ENCODE results near the gene PLCH2.

The PLCH2 gene

GRCh38 chr1:2501820-2502119 lies 25.7 kb downstream of the PLCH2 start:
- Mint-ChIP-seq H3K36me3 (ENCODE audit: low read depth) (no peaks in the 10 kb centered on the region), H3K9me3 (no peaks in the 10 kb centered on the region), H3K4me3 (no peak overlapping the region), H3K27ac (no peak overlapping the region), H3K27me3 (no peaks in the 10 kb centered on the region), H3K4me1 (ENCODE audit: low read depth) (peaks cover 16% of the 10 kb centered on the region)

GRCh38 chr1:2502210-2502609 lies 26.1 kb downstream of the PLCH2 start:
- Mint-ChIP-seq H3K27ac (no peak overlapping the region), H3K9me3 (no peaks in the 10 kb centered on the region), H3K4me3 (no peak overlapping the region), H3K36me3 (ENCODE audit: low read depth) (no peaks in the 10 kb centered on the region), H3K27me3 (no peaks in the 10 kb centered on the region), H3K4me1 (ENCODE audit: low read depth) (peaks cover 16% of the 10 kb centered on the region)

DNA sequence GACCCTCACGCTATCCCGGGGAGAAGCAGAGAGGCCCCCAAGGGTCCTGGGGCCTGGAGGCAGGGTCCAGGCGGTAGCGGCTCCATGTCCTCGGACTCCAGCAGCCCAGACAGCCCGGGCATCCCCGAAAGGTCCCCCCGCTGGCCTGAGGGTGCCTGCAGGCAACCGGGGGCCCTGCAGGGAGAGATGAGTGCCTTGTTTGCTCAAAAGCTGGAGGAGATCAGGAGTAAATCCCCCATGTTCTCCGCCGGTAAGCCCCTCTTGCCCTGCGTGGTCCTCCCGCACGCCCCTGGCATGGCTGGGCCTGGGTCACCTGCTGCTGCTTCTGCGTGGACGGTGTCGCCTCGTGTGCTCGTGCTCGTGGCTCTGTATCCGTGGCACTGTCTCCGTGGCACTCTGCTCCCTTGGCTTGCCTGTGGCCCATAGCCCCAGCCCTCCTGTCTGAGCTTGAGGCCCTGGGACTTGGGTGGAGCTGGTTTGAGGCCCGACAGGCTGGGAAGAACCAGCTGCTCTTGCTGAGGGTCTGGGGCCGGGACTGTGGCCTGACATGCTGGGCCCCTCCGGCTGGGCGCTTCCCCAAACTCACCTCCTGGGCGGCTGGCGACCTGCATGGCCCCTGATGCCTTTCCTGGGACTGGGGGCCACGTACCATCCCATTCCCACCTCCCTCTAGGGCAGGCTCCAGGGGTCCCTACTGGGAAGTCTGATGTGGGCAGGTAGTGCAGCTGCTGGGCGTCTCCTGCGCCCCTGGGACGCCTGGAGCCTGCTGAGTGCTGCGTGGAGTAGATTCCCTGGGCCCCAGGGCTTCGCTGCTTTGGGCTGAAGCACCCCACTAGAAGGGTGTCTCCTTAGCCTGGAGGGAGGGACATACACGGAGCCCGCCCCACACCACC lies 26.8 kb downstream of the PLCH2 start:
- Mint-ChIP-seq H3K4me1 (ENCODE audit: low read depth) (peaks cover 16% of the 10 kb centered on the region), H3K27ac (no peak overlapping the region), H3K9me3 (no peaks in the 10 kb centered on the region), H3K4me3 (no peak overlapping the region), H3K27me3 (no peaks in the 10 kb centered on the region), H3K36me3 (ENCODE audit: low read depth) (no peaks in the 10 kb centered on the region)

DNA sequence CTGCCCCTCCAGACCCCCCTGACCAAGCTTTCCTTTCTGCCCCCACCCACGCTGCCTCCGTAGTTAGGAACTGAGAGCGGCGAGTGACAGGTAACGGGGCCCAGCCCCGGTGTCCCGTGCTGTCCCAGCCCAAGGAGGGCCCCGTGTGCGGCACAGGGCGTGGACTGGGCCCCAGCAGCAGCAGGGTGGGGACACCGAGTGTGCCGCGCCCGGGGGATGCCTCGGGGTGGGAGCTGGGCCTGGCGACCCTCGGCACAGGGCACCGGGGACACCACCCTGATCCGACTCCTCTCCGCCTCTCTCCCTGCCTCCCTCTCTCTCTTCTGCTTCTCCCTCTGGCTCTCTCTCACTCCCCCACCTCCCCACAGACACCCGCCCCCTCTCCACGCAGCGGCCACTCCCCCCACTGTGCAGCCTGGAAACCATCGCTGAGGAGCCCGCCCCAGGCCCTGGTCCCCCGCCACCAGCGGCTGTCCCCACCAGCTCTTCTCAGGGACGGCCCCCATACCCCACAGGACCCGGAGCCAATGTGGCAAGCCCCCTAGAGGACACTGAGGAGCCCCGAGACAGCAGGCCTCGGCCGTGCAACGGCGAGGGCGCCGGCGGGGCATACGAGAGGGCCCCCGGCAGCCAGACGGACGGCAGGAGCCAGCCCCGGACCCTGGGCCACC lies 27.6 kb downstream of the PLCH2 start:
- no peak overlapping the region for H3K4me3 Mint-ChIP-seq
- no peaks in the 10 kb centered on the region for H3K27me3 Mint-ChIP-seq
- H3K9me3 Mint-ChIP-seq: no peaks in the 10 kb centered on the region
- H3K27ac Mint-ChIP-seq: no peak overlapping the region
- H3K36me3 Mint-ChIP-seq (ENCODE audit: low read depth): no peaks in the 10 kb centered on the region
- H3K4me1 Mint-ChIP-seq (ENCODE audit: low read depth): peaks cover 16% of the 10 kb centered on the region

DNA sequence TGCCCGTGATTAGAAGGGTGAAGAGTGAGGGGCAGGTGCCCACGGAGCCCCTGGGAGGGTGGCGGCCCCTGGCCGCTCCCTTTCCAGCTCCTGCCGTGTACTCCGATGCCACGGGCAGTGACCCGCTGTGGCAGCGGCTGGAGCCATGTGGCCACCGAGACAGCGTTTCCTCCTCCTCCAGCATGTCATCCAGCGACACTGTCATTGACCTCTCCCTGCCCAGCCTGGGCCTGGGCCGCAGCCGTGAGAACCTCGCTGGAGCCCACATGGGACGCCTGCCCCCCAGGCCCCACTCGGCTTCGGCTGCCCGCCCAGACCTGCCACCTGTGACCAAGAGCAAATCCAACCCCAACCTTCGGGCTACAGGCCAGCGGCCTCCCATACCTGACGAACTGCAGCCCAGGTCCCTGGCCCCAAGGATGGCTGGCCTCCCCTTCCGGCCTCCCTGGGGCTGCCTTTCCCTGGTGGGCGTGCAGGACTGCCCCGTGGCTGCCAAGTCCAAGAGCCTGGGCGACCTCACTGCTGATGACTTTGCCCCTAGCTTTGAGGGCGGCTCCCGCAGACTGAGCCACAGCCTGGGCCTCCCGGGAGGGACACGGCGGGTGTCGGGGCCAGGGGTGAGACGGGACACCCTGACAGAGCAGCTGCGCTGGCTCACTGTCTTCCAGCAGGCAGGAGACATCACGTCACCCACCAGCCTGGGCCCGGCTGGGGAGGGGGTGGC lies 28.3 kb downstream of the PLCH2 start:
- no peak overlapping the region for H3K27ac Mint-ChIP-seq
- no peaks in the 10 kb centered on the region for H3K9me3 Mint-ChIP-seq
- H3K27me3 Mint-ChIP-seq: no peaks in the 10 kb centered on the region
- peaks cover 11% of the 10 kb centered on the region for H3K4me1 Mint-ChIP-seq (ENCODE audit: low read depth)
- no peaks in the 10 kb centered on the region for H3K36me3 Mint-ChIP-seq (ENCODE audit: low read depth)
- no peak overlapping the region for H3K4me3 Mint-ChIP-seq

DNA sequence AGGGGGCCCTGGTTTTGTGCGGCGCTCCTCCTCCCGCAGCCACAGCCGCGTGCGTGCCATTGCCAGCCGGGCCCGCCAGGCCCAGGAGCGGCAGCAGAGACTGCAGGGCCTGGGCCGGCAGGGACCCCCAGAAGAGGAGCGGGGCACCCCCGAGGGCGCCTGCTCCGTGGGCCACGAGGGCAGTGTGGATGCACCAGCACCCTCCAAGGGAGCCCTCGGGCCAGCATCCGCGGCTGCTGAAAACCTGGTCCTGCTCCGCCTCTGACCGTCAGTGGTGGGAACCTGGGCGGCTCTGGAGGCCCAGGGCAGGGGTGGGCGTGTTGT lies 28.8 kb downstream of the PLCH2 start:
- no peaks in the 10 kb centered on the region for H3K9me3 Mint-ChIP-seq
- no peak overlapping the region for H3K4me3 Mint-ChIP-seq
- H3K36me3 Mint-ChIP-seq (ENCODE audit: low read depth): no peaks in the 10 kb centered on the region
- no peaks in the 10 kb centered on the region for H3K27me3 Mint-ChIP-seq
- H3K4me1 Mint-ChIP-seq (ENCODE audit: low read depth): peaks cover 6% of the 10 kb centered on the region
- no peak overlapping the region for H3K27ac Mint-ChIP-seq

DNA sequence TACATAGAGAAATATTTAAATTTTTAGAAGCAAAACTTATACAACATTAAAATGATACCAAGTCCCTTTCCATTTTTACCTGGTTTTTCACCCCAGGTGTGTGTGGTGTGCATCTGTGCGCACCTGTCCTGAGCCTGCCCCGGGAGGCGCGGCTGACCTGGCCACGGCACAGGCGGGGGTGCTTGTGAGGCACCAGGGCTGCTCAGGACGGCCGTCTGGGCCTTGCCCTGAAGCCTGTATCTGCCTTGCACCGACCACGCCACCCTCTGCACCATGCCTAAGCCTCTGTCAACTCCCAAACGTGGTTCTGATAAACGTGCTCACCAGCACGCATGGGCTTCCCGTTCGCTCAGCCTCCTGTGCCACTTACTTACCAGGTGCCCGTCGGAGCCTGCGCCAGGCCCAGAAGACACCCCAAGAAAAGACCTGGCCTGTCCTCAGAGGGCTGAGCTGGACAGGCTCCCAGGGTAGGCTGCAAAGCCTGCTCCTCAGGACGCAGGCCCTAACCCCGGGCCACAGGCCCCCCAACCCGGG lies 29.4 kb downstream of the PLCH2 start:
- no peaks in the 10 kb centered on the region for H3K36me3 Mint-ChIP-seq (ENCODE audit: low read depth)
- H3K4me3 Mint-ChIP-seq: no peak overlapping the region
- H3K27ac Mint-ChIP-seq: no peak overlapping the region
- H3K9me3 Mint-ChIP-seq: no peaks in the 10 kb centered on the region
- no peaks in the 10 kb centered on the region for H3K27me3 Mint-ChIP-seq
- H3K4me1 Mint-ChIP-seq (ENCODE audit: low read depth): peaks cover under 1% of the 10 kb centered on the region

DNA sequence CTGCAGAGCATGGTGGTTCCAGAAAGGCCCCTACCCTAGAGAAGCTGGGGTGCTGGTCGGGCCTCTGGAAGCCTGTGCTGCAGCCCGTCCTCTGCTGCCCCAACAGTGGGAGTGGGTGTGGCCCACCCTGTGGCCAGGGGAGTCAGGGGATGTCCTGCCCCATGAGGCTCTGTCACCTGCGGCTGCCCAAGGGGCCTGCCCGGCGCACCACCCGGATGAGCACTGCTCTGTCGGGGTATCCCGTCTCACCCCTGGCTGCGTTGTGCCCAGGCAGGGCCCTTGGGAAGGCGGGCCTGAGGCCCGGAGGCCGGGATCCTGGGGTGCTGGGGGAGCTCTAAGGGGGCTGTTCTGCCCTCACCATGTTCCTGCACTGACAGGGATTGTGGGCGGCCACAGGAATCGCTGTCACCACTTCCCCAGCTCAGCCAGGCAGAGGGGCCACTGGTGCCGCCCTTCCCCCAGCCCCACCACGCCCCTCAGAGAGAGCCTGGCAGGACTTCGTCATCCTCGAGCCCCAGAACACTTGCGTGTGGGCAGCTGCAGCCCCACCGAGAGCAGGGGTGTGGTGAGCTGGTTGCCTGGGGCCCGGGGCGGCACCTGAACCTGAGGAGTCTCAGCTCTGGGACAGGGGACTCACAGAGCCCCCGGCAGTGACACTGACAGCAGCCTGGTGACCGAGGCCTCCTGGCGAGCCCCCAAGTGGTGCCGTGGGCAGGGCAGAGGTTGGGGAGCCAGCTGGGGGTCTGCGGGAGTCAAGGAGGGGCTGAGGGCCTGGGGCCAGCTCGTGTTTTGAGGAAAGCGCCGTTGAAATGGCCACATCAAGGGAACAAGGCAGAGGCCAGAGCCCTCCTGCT lies 30.1 kb downstream of the PLCH2 start:
- Mint-ChIP-seq H3K9me3 (no peaks in the 10 kb centered on the region), H3K27me3 (no peaks in the 10 kb centered on the region), H3K27ac (no peak overlapping the region), H3K4me3 (no peak overlapping the region), H3K36me3 (ENCODE audit: low read depth) (no peaks in the 10 kb centered on the region), H3K4me1 (ENCODE audit: low read depth) (no peaks in the 10 kb centered on the region)

- Mint-ChIP-seq H3K27ac (no peak overlapping the region), H3K4me1 (ENCODE audit: low read depth) (no peaks in the 10 kb centered on the region), H3K4me3 (no peak overlapping the region), H3K36me3 (ENCODE audit: low read depth) (no peaks in the 10 kb centered on the region), H3K27me3 (no peaks in the 10 kb centered on the region), H3K9me3 (no peaks in the 10 kb centered on the region)
These were observed 30.9 kb downstream of the PLCH2 start for GRCh38 chr1:2506901-2507565.

- no peaks in the 10 kb centered on the region for H3K36me3 Mint-ChIP-seq (ENCODE audit: low read depth)
- no peak overlapping the region for H3K27ac Mint-ChIP-seq
- H3K4me3 Mint-ChIP-seq: no peak overlapping the region
These were observed 31.7 kb downstream of the PLCH2 start for GRCh38 chr1:2507744-2508155.

DNA sequence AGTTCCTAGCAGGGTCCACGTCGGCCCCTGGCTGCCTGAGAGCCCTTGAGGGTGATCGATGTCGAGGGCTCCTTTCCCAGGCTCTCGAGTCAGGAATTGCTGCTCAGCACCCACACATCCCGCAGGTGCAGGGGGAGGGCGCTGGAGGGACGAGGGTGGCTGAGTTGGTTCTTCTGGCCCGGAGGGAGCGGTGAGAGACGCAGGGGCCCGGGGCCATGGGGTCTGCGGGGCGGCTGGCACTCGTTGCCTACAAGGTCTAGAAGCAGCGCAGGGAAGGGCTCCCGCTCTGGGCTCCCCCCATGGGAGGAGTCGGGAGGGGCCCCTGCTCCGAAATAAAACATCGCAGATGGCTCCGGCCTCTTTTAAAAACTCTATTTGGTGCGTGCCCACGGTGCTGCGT lies 32.1 kb downstream of the PLCH2 start:
- Mint-ChIP-seq H3K9me3 (no peaks in the 10 kb centered on the region), H3K27ac (no peak overlapping the region), H3K4me1 (ENCODE audit: low read depth) (no peaks in the 10 kb centered on the region), H3K27me3 (no peaks in the 10 kb centered on the region), H3K36me3 (ENCODE audit: low read depth) (peaks cover 4% of the 10 kb centered on the region), H3K4me3 (no peak overlapping the region)

More at GRCh38 chr1:2507744-2508155, 31.7 kb downstream of the PLCH2 start:
- H3K4me1 Mint-ChIP-seq (ENCODE audit: low read depth): no peaks in the 10 kb centered on the region
- H3K9me3 Mint-ChIP-seq: no peaks in the 10 kb centered on the region
- H3K27me3 Mint-ChIP-seq: no peaks in the 10 kb centered on the region

DNA sequence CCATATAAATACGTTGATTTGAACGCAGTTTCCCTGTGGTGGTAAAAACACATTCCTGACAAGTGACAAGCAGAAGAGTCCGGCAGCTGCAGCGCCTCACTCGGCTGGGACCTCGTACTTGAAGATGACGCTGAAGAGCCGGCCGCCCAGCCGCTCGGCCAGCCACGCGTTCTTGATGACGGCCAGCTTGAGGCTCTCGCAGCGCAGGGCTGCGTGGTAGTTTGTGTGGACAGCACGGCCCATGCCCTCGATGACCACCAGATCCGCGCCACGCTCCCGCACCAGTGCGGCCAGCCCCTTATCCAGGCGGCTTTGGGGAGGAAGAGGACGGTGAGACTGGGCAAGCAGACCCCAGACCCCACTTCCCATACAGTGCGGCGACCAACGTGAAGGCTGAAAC lies 32.7 kb downstream of the PLCH2 start:
- Mint-ChIP-seq H3K4me3 (no peak overlapping the region), H3K36me3 (ENCODE audit: low read depth) (peaks cover 4% of the 10 kb centered on the region), H3K9me3 (no peaks in the 10 kb centered on the region), H3K4me1 (ENCODE audit: low read depth) (no peaks in the 10 kb centered on the region), H3K27me3 (no peaks in the 10 kb centered on the region), H3K27ac (no peak overlapping the region)

GRCh38 chr1:2509589-2509988 lies 33.5 kb downstream of the PLCH2 start:
- Mint-ChIP-seq H3K36me3 (ENCODE audit: low read depth) (peaks cover 4% of the 10 kb centered on the region), H3K4me1 (ENCODE audit: low read depth) (no peaks in the 10 kb centered on the region)

More at GRCh38 chr1:2509589-2509988, 33.5 kb downstream of the PLCH2 start:
- Mint-ChIP-seq H3K27me3 (no peaks in the 10 kb centered on the region), H3K4me3 (no peak overlapping the region), H3K27ac (no peak overlapping the region), H3K9me3 (no peaks in the 10 kb centered on the region)

Measured in stimulated activated naive CD8-positive, alpha-beta T cell treated with anti-CD3 and anti-CD28 coated beads, Interleukin-15, Interleukin-2, amounts not matched to agents 100 ng/mL and 50 ng/mL, for 24 hours (primary cell).